Kidney tubule cell (primary cell): ENCODE data around the gene HABP2.

Source experiments
- DNase-seq: peaks from one replicate; pipeline ENCODE4 v3.0.0-alpha.2; 2018; ENCODE audit warnings: low spot score

The HABP2 gene

GRCh38 chr10:113552701-113553100 is at the start of gene HABP2:
Gene HABP2, plus strand, starts transcription at chr10:113553053. Its CDS starts 69 bp downstream, at chr10:113553122.
- peak; percentile 87 for DNase-seq

GRCh38 chr10:113503930-113504329 is 48.9 kb upstream of the HABP2 start:
- no peak for DNase-seq

- DNase-seq, result no peak
These were observed 48.4 kb upstream of the HABP2 start for GRCh38 chr10:113504423-113504822.

GRCh38 chr10:113506476-113506875 is 46.4 kb upstream of the HABP2 start:
- DNase-seq, result no peak

GRCh38 chr10:113511419-113511818 is 41.4 kb upstream of the HABP2 start:
- DNase-seq, result no peak

GRCh38 chr10:113515161-113515560 is 37.7 kb upstream of the HABP2 start:
- no peak for DNase-seq

- DNase-seq, result no peak
These were observed 37.3 kb upstream of the HABP2 start for GRCh38 chr10:113515601-113516000.

- DNase-seq, result no peak
These were observed 36.8 kb upstream of the HABP2 start for GRCh38 chr10:113516061-113516460.

GRCh38 chr10:113517165-113517900 is 35.5 kb upstream of the HABP2 start:
- DNase-seq, result no peak

- no peak for DNase-seq
These were observed 35.0 kb upstream of the HABP2 start for GRCh38 chr10:113517901-113518260.

- DNase-seq, result no peak
These were observed 34.4 kb upstream of the HABP2 start for GRCh38 chr10:113518415-113518814.

- no peak for DNase-seq
These were observed 33.8 kb upstream of the HABP2 start for GRCh38 chr10:113518816-113519591.

- no peak for DNase-seq
These were observed 33.2 kb upstream of the HABP2 start for GRCh38 chr10:113519681-113520115.

- DNase-seq, result no peak
These were observed 32.6 kb upstream of the HABP2 start for GRCh38 chr10:113520261-113520660.

- peak; percentile 71 for DNase-seq
These were observed 32.0 kb upstream of the HABP2 start for GRCh38 chr10:113520690-113521474.

GRCh38 chr10:113521475-113521795 is 31.4 kb upstream of the HABP2 start:
- DNase-seq, result no peak

- DNase-seq, result no peak
These were observed 30.4 kb upstream of the HABP2 start for GRCh38 chr10:113522460-113522859.

GRCh38 chr10:113523071-113523470 is 29.8 kb upstream of the HABP2 start:
- no peak for DNase-seq

GRCh38 chr10:113523628-113524027 is 29.2 kb upstream of the HABP2 start:
- no peak for DNase-seq

- DNase-seq, result no peak
These were observed 28.7 kb upstream of the HABP2 start for GRCh38 chr10:113524120-113524519.

- no peak for DNase-seq
These were observed 28.0 kb upstream of the HABP2 start for GRCh38 chr10:113524539-113525490.

GRCh38 chr10:113525713-113526112 is 27.1 kb upstream of the HABP2 start:
- no peak for DNase-seq
